Brain microvascular endothelial cell (primary cell): ENCODE results near the gene IDI1.

ENCODE experiments used
- DNase-seq: peaks from one replicate; pipeline ENCODE4 v3.0.0-alpha.2; 2020
- H3K27ac ChIP-seq: fragments of 250-450 bp; sonication (Bioruptor Pico); 2 replicates; pipeline ENCODE4 v1.5.1; 2020; ENCODE audit warnings: mild to moderate bottlenecking, moderate library complexity
- H3K27me3 ChIP-seq: fragments of 250-450 bp; sonication (Bioruptor Pico); replicated peaks from 2 replicates; pipeline ENCODE4 v1.5.1; 2020; ENCODE audit warnings: mild to moderate bottlenecking
- H3K36me3 ChIP-seq: fragments of 250-450 bp; sonication (Bioruptor Pico); replicated peaks from 2 replicates; pipeline ENCODE4 v1.5.1; 2020; ENCODE audit warnings: mild to moderate bottlenecking
- H3K4me3 ChIP-seq: 2 replicates; pipeline ENCODE4 v1.5.1; 2011; ENCODE audit warnings: low read depth, mild to moderate bottlenecking, control low read depth, low read length, moderate library complexity
- in situ Hi-C: cut with HindIII; loops from 2 replicates; pipeline ENCODE4 v1.10.0; 2017; ENCODE audit warnings: low sequenced_read_pairs, low pct_ligation_motif_present
- TF ChIP-seq, protein P1 (sequence below): IDR thresholded peaks from 2 replicates; pipeline ENCODE4 v1.5.1; 2011; ENCODE audit warnings: low read depth, mild to moderate bottlenecking, moderate library complexity, low read length, control low read depth, inconsistent platforms; ENCODE audit errors: missing control alignments

IDI1 gene

DNA sequence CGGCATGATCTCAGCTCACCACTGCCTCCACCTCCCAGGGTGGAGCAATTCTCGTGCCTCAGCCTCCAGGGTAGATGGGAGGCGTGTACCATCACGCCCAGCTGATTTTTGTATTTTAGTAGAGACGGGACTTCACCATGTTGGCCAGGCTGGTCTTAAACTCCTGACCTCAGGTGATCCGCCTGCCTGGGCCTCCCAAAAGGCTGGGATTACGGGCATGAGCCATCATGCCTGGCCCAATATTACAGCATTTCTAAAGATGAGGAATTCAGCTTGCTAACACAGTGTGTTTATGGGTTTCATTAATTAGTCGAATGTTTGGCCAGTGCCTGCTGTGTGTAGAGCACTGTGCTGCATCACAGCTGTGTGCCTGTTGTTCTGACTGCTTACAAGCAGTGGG, 11.0 kb upstream of the IDI1 start:
- TF ChIP-seq, protein P1, sequence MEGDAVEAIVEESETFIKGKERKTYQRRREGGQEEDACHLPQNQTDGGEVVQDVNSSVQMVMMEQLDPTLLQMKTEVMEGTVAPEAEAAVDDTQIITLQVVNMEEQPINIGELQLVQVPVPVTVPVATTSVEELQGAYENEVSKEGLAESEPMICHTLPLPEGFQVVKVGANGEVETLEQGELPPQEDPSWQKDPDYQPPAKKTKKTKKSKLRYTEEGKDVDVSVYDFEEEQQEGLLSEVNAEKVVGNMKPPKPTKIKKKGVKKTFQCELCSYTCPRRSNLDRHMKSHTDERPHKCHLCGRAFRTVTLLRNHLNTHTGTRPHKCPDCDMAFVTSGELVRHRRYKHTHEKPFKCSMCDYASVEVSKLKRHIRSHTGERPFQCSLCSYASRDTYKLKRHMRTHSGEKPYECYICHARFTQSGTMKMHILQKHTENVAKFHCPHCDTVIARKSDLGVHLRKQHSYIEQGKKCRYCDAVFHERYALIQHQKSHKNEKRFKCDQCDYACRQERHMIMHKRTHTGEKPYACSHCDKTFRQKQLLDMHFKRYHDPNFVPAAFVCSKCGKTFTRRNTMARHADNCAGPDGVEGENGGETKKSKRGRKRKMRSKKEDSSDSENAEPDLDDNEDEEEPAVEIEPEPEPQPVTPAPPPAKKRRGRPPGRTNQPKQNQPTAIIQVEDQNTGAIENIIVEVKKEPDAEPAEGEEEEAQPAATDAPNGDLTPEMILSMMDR = no peak
- Histone ChIP-seq H3K27me3 (no peaks in the 10 kb centered on the region), H3K36me3 (peaks cover 7% of the 10 kb centered on the region), H3K4me3 (no peak overlapping the region), H3K27ac (no peak overlapping the region)
- in situ Hi-C loops = no loop called here
- DNase-seq = no peak

DNA sequence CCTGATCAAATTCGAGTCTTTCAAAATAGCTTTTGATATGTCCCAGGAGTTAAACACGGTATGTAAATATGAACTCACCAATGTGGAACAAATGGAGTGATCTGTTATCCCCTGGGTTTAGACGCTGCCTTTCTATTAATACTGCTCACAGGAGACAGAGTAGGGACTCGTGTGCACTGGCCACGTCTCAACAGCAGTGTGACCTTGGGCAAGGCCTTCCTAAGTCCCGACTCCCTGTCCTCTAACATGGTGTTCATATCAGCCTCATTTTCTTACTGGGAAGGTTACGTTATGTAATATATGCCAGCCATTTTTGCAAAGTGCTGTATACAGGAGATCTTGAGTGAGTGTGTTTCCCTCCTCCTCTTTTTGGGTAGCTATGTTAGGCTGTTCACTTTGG, 9.1 kb upstream of the IDI1 start:
- no peaks in the 10 kb centered on the region for H3K36me3 ChIP-seq
- TF ChIP-seq, protein P1 = no peak
- no peak for DNase-seq
- H3K27ac ChIP-seq = no peak overlapping the region
- H3K4me3 ChIP-seq = no peak overlapping the region
- in situ Hi-C loops = no loop called here
- H3K27me3 ChIP-seq = no peaks in the 10 kb centered on the region

DNA sequence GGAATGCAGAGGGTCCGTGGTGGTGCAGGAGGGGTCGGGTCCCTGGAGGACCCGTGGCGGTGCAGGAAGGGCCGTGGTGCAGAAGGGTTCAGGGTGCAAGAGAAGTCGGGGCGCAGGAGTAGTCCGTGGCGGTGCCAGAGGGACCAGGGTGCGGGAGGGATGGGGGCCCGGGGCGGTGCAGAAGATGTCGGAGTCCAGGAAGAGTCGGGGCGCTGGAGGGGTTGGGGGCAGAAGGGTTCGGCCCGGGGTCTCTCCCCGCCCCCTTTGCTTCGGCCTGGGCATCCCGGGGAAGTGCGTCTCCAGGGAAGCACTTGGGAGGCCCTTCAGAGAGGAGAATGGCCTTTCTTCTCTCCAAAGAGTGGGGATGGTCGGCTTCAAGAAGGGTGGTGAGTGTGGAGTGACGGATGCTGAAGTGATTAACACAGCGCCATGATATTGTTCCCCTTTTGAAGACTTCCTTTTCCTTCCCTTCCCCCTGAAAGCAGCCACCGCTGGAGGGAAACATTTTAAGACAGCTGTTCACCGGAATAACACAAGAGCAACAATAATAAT, 8.3 kb upstream of the IDI1 start:
- Histone ChIP-seq H3K4me3 (peak overlapping the region; percentile 98), H3K27me3 (no peaks in the 10 kb centered on the region), H3K27ac (peak overlapping the region; percentile 100), H3K36me3 (no peaks in the 10 kb centered on the region)
- in situ Hi-C loops = no loop called here
- no peak for DNase-seq
- TF ChIP-seq, protein P1 = no peak

DNA sequence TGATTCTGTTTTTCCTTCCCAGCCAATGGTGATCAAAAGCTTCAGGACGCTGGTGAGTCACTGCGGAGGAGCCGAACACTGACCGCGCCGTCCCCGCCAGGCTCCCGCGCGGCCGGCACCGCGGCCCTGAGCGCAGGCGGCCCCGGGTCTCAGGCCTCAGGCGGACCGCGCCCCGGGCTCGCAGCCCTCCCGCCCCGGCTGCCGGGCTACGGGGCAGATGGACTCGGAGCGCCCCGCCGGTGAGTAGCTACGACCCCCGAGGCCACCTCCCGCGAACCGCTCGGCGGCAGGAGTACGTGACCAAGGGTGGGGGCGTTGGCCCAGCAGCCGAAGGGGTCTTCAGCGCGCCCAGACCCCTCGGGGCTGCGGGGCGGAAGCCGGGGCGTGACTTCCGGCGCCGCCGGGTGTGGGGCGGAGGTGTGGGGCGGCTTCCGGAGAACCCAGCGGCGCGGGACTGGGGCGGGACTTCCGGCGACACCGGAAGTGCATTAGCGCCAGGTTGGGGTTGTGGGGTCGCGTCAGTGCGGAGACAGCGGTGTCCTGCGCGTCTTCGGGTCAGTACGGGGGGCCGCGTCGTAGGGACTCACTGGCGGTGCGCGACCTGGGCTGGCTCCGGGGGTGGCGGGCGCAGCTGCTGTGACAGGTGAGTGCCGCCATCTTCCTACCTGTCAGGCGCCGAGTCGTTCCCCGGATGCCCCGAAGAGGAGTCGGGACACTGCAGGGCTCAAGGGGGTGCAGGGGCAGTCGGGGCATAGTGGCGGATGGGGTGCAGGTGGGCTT, 7.6 kb upstream of the IDI1 start, which contains the start of gene WDR37:
Gene WDR37 (plus strand): TSS at position 60 of the 780 bp plus-strand sequence. CDS start 15,771 bp downstream, outside the sequence.
- DNase-seq = peak; percentile 86
- no peaks in the 10 kb centered on the region for H3K27me3 ChIP-seq
- peak within 1 kb of the TSS; percentile 100 for H3K27ac ChIP-seq
- H3K4me3 ChIP-seq = peak within 1 kb of the TSS; percentile 98
- in situ Hi-C loops = no loop called here
- TF ChIP-seq, protein P1 = no peak
- H3K36me3 ChIP-seq = no peaks in the 10 kb centered on the region

DNA sequence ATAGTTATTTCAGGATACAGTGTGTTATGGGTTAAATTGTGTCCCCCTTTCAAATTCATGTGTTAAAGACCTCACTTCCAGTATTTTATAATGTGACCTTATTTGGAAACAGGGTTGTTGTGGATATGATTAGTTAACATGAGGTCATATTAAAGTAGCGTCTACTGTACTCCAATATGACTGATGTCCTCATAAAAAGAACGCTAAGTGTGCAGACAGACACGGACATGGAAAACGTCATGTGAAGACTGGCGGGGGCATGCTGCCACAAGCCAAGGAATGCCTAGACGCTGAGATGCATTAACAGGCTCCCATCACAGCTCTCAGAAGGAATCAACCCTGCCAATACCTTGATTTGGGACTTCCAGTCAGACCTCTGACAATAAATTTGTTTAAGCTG, 5.8 kb upstream of the IDI1 start:
- in situ Hi-C loops = no loop called here
- peak overlapping the region; percentile 100 for H3K27ac ChIP-seq

More for the DNA sequence above, 5.8 kb upstream of the IDI1 start:
- Histone ChIP-seq H3K36me3 (no peaks in the 10 kb centered on the region), H3K27me3 (no peaks in the 10 kb centered on the region), H3K4me3 (peak overlapping the region; percentile 98)
- DNase-seq = no peak
- TF ChIP-seq, protein P1 = no peak
